Left renal pelvis (tissue), 4 donors: Measurements from ENCODE around the gene TXNDC2. TPM values are rescaled to one million over a fixed set of nuclear protein-coding genes. Genes with fewer than 3 reads are reported as not detected.
"Not testable (repeated sequence)": the region's sequence is repeated elsewhere in the genome, so short reads cannot be mapped to it uniquely, and the experiment has no call there.

Experiments used
- DNase-seq, 4 donors: peaks; one replicate each; pipeline ENCODE4 v3.0.0-alpha.2; 2013; ENCODE audit warnings: low read depth in 4 of 4, low spot score in 3 of 4
- polyA plus RNA-seq, 4 donors: library from polyadenylated mRNA; unstranded; fragments of 120-200 nt; gene quantifications; one replicate each; pipeline ENCODE4 v1.2.1, GENCODE V29; 2013; ENCODE audit not compliant: insufficient read length in 4 of 4

The TXNDC2 gene
- polyA plus RNA-seq, 4 donors, result 0.12 to 0.20 (median 0.14) TPM; not detected in 1

GRCh38 chr18:9878095-9878494 lies 7.7 kb upstream of the TXNDC2 start:
- DNase-seq, result no peak

DNA sequence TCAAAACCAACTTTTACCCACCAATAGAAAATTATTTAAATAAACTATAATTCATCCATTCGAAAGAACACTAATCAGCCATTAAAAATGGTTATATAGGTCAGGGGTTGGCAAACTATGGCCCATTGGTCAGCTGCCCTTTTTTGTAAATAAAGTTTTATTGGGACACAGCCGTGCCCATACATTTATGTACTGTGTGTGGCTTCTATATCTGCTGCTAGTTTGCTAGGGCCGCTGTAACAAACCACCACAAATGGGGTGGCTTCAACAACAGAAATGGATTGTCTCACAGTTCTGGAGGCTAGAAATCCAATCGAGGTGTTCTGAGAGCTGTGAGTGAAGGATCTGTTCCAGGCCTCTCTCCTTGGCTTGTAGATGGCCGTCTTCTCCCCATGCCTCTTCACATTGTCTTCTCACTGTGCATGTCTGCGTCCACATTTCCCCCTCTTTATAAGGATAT lies 7.0 kb upstream of the TXNDC2 start:
- no peak for DNase-seq

- DNase-seq, result no peak
Measured at GRCh38 chr18:9884090-9884489, 1.7 kb upstream of the TXNDC2 start.

GRCh38 chr18:9884532-9885140 lies 1.1 kb upstream of the TXNDC2 start:
- no peak for DNase-seq

DNA sequence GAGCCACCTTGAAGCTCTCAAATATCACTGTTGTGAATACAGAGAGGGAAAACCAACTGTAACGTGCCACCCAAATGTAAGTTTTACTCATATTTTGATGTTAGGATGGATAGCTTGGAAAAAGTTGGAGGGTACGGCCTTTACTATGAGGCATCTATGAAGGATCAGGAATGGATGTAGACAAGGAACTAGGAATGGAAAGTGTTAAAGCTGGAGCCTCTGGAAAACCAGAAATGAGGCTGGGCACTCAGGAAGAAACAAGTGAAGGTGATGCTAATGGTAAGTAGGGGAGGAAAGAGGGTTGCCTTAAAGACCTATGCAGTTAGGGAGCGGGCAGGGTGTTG lies 204 bp downstream of the TXNDC2 start:
- no peak for DNase-seq

DNA sequence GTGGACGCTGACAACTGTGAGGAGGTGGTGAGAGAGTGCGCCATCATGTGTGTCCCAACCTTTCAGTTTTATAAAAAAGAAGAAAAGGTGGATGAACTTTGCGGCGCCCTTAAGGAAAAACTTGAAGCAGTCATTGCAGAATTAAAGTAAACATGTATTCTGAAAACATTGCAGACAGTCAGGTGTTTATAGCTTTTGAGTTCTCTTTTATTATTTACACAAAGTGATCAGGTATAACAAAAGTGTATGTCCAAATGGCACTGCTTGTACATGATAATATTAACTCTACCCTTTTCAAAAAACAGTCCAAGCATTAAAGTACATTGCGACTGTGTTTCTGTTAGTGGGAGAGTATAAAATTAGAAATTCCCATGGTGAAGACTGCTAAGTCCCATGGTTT lies 2.2 kb downstream of the TXNDC2 start:
- DNase-seq, result no peak

- no peak for DNase-seq
Measured at GRCh38 chr18:9890196-9890595, 4.4 kb downstream of the TXNDC2 start.

- DNase-seq, result no peak
Measured at GRCh38 chr18:9890957-9891356, 5.2 kb downstream of the TXNDC2 start.

DNA sequence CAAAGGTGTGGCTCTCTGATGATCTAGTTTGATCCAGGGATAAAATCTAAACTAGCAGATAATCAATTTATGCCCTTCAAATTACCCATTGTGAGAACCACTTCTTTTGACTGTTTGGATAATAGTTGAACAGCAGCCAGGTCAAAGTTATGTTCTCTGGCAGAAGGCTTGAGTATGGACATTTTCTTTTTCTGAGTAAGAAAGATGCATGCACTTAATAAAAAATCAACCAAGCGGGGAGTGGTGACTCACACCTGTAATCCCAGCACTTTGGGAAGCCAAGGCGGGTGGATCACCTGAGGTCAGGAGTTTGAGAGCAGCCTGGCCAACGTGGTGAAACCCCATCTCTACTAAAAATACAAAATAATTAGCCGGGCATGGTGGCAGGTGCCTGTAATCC lies 5.7 kb downstream of the TXNDC2 start:
- DNase-seq, result not testable (repeated sequence)

- DNase-seq, result no peak
Measured at GRCh38 chr18:9894454-9895068, 8.8 kb downstream of the TXNDC2 start.

DNA sequence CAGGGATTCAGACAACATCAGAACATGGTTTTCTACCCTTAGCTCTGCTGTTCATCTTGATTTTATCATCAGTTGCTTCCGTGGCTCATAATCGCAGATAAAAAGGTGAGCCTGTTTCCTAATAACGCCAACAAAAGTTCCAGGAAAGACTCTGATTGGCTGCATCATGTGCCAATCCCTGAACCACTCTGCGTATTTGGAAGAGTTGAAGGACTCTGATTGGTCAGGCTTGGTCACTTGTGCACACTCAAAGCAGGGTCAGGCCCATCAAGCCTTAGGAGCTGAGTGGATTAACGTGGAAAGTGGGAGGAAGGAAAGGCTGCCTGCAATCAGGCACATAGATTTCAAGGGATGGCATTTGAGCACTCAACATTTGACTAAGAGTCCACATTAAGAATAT lies 11.4 kb downstream of the TXNDC2 start:
- no peak for DNase-seq

- not testable (repeated sequence) for DNase-seq
Measured at GRCh38 chr18:9897787-9898291, 12.1 kb downstream of the TXNDC2 start.

DNA sequence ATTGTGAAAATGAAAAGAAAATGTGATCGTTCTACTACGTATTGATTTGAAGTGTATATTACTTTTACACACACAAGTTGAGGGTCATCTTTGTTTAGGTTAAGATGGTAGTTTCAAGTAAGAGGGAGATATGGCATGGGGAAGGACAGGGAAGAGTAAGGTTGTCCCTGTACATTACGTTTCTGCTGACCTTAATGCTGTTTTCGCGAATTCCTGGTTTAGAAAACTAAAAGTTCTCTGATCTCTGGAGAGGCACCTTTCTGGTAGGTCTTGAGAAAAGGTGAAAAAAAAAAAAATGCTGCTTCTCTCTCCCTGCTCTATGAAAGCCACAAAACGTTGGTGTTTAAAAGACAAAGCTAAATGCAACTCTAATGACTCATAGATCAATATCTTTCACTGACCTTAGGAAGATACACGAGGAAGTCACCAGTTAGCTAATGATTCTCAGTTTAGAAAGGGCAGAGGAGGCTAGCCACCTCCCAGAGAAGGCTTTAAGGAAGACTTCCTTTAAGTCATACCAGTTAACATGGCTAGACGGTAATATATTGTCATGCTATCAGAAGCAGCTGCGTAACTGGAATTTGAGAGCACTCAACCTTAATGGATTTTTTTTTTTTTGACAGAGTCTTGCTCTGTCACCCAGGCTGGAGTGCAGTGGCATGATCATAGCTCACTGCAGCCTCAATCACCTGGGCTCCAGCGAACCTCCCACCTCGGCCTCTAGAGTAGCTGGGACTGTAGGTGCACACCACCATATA lies 13.2 kb downstream of the TXNDC2 start:
- no peak for DNase-seq

GRCh38 chr18:9899550-9899930 lies 13.8 kb downstream of the TXNDC2 start:
- not testable (repeated sequence) for DNase-seq

- DNase-seq, result no peak
Measured at GRCh38 chr18:9900699-9901098, 14.9 kb downstream of the TXNDC2 start.

DNA sequence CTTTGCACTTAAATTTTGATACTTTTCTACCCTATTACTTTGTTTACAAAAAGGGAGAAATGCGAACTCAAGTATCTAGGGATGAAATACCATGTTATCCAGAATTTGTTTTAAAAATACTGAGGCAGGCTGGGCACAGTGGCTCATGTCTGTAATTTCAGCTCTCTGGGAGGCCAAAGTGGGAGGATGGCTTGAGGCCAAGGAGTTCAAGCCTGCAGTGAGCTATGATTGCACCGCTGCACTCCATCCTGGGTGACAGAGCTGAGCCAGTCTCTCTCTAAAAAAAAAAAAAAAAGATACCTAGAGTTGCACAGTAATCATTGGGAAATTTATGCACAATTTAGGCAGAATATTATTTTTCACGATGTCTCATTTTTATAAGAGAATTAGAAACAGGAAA lies 15.6 kb downstream of the TXNDC2 start:
- DNase-seq, result no peak

DNA sequence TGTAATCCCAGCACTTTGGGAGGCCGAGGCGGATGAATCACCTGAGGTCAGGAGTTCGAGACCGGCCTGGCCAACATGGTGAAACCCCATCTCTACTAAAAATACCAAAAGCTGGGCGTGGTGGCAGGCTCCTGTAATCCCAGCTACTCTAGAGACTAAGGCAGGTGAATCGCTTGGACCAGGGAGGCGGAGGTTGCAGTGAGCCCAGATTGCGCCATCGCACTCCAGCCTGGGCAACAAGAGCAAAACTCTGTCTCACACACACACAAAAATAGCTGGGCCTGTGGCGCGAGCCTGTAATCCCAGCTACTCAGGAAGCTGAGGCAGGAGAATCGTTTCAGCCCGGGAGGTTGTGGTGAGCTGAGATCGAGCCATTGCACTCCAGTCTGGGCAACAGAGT lies 16.5 kb downstream of the TXNDC2 start:
- not testable (repeated sequence) for DNase-seq

DNA sequence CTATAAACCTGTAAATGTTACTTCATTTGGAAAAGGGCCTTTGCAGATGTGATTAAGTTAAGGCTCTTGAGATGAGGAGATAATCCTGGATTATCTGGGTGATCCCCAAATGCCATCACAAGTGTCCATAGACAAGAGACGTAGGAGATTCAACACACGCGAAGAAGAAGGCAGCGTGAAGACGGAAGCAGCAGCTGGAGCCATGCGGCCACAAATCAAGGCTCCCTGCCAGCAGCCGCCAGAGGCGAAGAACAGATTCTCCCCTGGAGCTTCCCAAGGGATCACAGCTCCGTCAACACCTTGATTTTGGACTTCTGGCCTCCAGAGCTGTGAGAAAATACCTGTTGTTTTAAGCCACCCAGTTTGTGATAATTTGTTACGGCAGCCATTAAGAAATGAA lies 17.1 kb downstream of the TXNDC2 start:
- no peak for DNase-seq

DNA sequence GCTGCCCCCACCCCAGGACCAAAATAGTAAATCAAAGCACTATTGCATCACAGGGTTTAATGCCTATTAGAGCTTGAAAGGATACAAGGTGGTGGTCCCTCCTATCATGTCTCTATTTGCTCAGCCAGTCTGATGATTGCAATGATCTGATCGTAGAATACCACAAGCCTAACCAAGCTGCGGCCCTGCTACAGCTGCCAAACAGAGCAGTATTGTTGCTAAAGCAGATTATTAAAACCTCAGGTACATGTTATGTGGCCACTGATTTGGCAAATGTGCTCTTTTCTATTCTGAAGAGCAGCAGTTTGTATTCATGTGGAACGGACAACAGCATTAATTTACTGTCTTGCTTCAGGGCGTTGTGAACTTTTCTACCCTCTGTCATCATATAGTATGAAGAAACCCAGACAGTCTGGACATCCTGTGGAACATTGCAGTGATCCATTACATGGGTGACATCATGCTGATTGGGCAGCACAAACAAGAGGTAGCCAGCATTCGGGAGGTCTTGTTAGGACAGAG lies 19.7 kb downstream of the TXNDC2 start:
- DNase-seq, result no peak

- no peak for DNase-seq
Measured at GRCh38 chr18:9906481-9906880, 20.7 kb downstream of the TXNDC2 start.

- no peak for DNase-seq
Measured at GRCh38 chr18:9907867-9908266, 22.1 kb downstream of the TXNDC2 start.

DNA sequence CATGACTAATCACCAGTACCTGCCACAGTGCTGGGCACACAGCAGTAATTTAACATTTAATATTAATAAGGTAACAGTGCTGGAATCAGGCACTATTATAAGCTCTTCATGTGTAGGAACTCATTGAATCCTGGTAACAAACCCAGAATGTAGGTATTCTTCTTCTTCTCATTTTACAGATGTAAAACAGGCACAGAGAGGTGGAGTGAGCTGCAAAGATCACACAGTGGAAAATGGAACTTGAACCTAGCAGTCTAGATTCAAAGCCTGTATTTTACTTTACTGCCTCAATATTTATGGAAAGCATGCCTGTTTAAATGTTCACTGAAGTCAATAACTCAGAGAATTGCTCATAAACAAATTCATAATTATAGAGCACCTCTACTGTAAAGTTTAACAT lies 24.3 kb downstream of the TXNDC2 start:
- DNase-seq, result no peak
